M059J (cell line): ENCODE data around the gene ADGRG7. TPM values are rescaled to one million over a fixed set of nuclear protein-coding genes. Genes with fewer than 3 reads are reported as not detected.
"Not testable (repeated sequence)": the region's sequence is repeated elsewhere in the genome, so short reads cannot be mapped to it uniquely, and the experiment has no call there.

ENCODE experiments used
- DNase-seq: peaks from one replicate; pipeline ENCODE4 v3.0.0-alpha.2; 2012; ENCODE audit warnings: low read depth
- total RNA-seq: library from RNA; depleted of rRNA; stranded (reverse); fragments of >200 nt; shearing (Covaris generic); gene quantifications from 2 replicates; pipeline ENCODE4 v1.2.3, GENCODE V29; 2014

Gene ADGRG7
- total RNA-seq, 1 experiment from 2014 or later, result not detected

- DNase-seq, result no peak
Observed at GRCh38 chr3:100645913-100646312, 36.5 kb downstream of the ADGRG7 start.

DNA sequence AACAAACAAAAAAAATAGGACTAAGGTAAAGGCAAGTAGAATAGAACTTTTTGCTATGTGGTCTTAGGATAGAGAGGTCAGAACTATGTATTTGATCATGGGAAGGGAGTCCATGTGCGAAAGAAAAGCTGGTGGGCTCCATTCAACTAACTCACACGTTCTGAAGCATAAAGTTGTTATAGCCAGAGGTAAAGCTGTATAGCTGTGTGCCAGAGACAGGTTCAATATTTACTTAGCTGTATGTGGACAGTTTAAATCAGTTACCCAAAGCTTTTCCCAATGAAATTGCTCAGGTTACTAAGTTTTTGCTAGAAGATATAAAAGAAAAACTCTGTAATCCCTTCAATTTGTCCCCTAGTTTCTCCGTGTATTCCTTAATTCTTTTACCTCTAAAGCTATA, 37.8 kb downstream of the ADGRG7 start:
- DNase-seq, result no peak

GRCh38 chr3:100647657-100648056, 38.3 kb downstream of the ADGRG7 start:
- DNase-seq, result no peak

DNA sequence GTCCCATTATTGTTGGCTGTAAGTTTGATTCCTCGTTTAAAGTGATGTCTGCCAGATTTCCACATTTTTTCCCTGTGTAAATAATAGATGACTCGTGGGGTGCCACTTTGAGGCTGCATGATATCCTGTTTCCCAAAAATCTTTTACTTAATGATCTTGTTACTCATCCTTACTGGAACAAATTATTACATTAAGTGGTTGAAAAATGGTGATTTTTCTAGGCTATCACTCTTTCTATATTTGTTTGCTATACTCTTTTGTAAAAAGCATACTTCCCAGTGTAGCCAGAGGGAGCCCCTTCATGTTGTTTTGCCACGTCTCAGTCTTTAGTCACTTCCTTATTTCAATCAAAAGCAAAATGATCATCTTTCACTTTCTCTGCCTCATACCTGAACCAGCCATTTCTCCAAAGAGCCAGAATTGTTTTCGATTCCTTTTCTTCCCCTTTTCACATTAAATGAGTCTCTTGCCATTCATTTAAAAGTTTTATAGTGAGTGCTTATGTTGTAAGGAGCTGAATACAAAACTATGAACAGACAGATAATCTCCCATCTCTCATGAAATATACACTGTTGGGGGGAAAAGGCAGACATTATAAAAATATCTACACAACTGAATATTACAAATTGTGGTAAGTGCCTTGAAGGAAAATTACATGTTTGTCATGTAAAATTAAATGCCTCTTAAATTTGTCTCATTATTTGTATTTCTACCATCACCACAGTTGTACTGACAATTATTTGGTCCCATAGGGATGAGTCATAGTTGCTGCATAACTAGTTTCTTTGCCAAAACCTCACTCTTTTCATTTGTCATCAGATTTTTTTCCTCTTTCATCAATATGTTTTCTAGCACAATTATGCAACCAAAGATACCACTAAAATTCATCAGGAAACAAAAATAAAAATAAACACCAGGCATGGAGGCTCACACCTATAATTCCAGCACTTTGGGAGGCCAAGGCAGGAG, 41.5 kb downstream of the ADGRG7 start:
- DNase-seq, result peak; percentile 77

DNA sequence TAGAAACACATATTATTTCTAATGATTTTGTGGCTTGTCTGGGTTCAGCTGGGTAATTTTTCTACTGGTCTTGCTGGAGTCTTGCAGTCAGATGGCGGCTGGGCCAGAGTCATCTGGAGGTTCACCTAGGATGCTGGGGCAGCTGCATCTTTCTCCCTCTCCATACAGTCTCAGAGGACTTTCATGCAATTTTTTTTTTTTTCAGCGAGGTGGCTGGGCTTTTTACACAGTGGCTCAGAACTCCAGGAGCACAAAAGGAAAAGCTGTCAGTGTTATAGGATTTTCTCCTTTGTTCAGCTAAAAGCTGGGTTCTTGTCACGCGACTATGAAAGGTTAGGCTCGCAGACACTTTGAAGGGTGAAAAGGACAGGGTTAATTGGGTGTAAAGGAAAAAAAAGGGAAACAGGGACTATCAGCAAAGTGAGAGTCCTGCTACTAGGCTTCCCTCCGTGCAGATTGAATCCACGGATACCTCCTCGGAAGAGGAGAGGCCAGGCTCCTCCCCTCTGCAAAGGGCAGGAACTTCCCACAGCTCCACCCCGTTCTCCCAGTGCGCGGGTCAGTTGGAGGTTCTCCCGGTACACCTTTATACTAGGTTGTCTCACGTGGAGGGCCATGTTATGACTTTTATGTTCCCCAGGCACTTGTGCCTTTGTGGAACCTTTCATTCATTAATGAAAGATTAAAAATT, 44.3 kb downstream of the ADGRG7 start:
- no peak for DNase-seq

- no peak for DNase-seq
Observed at GRCh38 chr3:100656945-100657344, 47.5 kb downstream of the ADGRG7 start.

DNA sequence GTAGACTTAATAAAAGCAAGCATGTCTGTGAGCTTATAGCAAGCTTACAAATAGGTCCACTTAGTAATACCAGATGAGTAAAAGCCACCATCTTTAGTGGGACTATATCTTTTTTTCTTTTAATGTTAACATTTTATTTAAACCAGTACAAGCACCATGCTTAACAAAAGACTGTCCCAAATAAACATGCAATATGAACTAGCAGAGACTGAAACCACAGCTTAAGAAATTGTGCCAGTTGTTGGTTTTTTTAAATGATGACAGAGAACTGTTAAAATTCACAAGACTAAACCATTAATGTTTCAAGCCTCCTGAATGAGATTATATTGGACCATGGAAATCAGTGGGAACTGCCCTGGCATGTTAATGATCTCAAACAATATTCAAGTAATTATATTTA, 51.9 kb downstream of the ADGRG7 start:
- DNase-seq, result peak; percentile 19

DNA sequence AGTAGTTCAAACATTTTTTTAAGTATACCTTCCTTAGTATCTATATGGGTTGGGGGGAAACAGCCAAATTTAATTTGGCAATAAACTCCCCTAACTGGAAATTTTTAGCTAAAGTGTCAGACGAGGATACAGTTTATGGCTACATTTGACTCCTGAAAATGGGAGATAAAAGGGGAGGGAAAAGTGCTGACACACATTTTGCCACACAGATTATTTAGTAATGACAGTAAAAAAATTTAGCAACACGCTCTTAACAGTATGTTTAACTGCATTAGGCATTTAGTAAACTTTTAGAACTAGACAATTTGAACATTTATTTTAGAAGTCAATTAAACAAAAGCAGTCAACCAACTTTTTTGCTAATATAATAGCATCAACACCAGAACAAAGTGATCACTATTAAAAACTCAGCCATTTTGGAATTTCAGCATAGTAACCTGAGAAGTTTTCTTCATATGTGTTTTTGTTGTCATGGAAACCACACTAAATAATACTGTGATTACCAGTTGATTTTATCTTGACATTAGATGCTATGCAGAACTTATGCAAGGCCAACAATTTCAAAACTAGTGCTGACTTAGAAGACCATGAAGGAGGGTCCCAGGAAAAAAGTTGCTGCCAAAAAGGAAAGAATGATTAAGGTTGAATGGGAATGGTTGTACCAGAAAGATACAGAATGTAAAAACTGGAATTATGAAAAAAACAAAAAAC, 52.9 kb downstream of the ADGRG7 start:
- peak; percentile 65 for DNase-seq

DNA sequence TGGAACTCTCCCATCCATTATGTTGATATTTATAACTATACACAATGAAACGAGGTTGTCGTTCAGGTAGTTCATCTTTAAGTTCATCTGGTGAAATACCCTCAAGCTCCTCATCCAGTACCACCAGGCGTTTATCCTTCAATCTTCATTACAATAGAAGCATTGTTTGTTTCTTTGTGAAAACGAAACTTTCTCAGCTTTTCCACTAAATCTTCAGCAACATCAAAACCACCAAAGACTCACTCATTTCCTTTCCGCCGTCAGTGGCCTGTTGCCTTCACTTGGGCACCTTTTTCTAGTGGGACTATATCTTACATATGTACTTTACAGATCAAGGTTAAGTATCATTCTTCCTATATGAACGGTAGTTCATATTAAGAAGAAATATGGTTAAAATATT, 55.8 kb downstream of the ADGRG7 start:
- peak; percentile 71 for DNase-seq

DNA sequence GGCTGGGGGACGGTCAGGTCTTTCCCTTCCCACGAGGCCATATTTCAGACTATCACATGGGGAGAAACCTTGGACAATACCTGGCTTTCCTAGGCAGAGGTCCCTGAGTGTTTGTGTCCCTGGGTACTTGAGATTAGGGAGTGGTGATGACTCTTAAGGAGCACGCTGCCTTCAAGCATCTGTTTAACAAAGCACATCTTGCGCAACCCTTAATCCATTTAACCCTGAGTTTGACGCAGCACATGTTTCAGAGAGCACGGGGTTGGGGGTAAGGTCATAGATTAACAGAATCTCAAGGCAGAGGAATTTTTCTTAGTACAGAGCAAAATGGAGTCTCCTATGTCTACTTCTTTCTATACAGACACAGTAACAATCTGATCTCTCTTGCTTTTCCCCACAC, 57.3 kb downstream of the ADGRG7 start:
- not testable (repeated sequence) for DNase-seq

DNA sequence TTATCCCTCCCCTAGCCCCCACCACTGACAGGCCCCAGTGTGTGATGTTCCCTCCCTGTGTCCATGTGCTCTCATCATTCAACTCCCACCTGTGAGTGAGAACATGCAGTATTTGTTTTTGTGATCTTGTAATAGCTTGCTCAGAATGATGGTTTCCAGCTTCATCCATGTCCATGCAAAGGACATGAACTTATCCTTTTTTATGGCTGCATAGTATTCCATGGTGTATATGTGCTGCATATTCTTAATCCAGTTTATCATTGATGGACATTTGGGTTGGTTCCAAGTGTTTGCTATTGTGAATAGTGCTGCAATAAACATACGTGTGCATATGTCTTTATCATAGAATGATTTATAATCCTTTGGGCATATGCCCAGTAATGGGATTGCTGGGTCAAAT, 57.9 kb downstream of the ADGRG7 start:
- not testable (repeated sequence) for DNase-seq

- not testable (repeated sequence) for DNase-seq
Observed at GRCh38 chr3:100670995-100671394, 61.6 kb downstream of the ADGRG7 start.

DNA sequence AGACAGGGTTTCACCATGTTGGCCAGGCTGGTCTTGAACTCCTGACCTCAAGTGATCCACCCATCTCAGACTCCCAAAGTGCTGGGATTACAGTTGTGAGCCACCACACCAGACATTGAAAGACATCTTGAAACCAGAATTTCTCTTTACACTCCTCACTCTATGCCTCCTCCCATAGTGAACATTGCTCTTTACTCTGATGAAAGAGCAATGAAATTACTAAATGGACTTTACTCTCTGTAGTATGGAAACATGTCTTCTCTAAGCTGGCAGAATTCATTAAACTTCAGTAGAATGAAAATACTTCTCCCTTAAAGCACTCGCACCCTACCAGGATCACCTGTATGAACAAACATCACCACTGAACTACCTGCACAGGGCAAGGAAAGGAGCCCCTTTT, 72.1 kb downstream of the ADGRG7 start:
- no peak for DNase-seq

DNA sequence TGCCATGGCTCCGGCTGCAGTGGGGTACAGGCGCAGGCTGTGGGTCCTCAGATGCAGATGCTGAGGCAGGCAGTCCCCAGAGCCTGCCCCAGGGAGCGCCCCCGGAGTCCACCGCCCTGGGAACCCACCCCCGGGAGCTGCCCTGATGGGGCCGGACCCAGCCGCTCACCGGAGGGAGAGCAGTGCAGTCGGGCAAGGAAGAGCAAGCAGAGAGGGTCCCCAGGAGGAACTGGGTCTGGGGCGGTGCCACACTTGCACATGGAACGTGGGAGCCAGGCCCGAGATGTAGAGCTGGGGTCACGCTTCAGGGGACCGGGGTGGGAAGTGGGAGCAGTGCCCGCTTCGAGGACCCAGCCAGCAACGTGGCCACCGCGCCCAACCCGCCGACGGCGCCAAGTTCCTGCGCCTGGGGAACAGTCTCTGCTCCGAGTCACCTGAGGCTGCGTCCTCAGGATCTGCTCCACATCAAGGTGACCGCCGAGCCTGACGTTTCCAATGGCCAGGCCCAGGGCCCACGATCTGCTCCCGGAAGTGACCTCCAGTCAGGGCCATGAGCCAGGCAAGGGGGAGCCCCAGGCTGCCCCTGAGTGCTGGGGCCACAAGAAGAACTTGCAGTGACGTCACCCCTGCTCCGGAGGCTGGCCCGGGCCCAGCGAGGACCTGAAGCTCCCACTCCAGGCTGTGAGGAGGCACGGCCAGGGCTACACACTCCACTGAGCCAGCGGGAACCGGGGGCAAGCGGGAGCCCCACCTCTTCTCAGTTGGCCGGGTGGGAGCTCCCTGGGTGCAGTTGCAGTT, 72.9 kb downstream of the ADGRG7 start:
- no peak for DNase-seq

DNA sequence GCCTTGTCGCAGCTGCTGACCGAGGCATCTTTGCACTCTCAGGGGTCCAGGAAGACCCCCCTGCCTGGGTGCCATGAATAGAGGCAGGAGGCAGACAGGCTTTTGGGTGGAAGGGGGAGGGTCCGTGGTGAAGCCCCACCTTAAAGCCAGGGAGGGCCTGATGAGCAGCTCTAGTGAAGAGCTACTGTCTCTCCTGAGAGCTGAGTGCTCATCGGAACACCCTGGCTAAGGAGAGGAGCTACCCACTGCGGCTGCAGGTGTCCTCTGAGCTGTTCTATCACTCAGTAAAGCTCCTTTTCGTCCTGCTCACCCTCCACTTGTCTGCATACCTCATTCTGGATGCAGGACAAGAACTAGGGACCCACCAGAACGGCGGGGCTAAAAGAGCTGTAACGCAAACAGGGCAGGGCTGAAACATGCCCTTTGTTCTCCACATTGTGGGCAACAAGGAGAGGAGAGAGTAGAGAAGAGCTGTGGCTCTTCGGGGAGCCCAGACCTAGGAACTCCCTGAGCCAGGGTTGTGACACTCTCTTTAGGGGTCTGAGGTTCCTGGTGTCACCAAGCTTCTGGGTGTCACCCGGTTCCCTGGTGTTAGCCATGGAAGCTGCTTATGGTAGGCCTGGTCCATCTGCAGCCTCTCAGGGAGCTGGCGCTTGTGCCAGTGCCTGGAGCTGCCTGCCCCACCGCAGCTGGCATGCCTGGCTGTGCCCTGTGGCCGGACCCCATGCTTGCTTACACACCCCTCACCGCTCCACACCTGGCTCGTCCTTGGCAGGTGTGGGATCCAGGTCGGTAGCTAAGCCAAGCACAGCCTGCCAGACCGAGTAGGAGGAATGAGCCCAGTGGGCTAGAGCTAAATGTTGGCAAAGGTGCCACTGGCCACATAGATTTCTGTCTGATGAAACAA, 73.7 kb downstream of the ADGRG7 start:
- DNase-seq, result no peak

GRCh38 chr3:100693225-100693624, 83.8 kb downstream of the ADGRG7 start:
- no peak for DNase-seq

GRCh38 chr3:100695696-100696095, 86.3 kb downstream of the ADGRG7 start:
- no peak for DNase-seq

- no peak for DNase-seq
Observed at GRCh38 chr3:100696161-100696560, 86.8 kb downstream of the ADGRG7 start.

DNA sequence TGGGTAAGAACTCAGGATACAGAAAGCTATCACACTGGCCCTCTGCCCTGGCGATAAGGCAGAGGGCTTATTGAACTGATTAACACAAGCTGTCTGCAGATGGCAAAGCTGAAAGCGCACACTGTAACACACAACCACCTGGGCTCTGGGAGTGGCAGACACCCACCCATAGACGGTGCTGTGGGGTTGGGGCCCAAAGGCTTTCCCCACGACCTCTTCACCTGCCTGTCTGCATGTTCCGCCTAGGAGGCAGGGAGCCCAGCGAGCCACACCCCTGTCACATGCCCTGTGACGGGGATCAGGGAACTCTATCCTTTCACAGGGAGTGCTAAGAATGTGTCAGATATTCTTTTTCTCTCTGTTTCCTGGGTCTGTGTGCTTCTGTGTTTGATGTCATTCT, 87.8 kb downstream of the ADGRG7 start:
- DNase-seq, result no peak

DNA sequence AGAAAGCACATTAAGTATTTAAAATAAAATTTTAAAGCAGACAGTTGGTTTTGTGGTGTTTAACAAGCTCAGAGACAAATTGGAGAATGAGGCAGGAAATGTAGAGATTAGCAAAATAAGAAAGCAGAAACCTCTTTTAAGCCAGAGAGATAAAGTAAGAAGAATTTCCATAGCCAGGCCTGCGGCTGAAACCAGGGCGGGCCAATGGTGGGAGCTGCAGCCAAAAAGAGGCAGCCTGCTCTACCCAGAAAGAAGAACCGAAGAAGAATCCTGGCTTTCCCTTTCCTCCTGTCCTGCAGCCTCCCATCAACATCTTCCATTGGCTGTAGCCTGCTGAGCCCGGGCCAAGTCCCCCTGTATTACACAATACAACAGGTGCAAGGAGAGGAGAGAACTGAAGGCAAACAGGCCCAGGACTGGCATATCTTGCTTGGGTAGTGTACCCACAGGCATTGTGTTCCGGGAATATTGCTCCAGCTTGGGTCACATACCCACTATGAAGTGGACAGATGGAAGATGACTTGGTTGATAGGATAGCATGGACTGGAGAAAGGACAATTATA, 88.4 kb downstream of the ADGRG7 start:
- no peak for DNase-seq
